GM18861 (cell line): ENCODE data around the gene TTC6.

ENCODE experiments used
- ATAC-seq: cut with Tn5 transposase; IDR thresholded peaks from one replicate; pipeline ENCODE4 v1.9.1; 2021; ENCODE audit not compliant: unreplicated experiment

The TTC6 gene

DNA sequence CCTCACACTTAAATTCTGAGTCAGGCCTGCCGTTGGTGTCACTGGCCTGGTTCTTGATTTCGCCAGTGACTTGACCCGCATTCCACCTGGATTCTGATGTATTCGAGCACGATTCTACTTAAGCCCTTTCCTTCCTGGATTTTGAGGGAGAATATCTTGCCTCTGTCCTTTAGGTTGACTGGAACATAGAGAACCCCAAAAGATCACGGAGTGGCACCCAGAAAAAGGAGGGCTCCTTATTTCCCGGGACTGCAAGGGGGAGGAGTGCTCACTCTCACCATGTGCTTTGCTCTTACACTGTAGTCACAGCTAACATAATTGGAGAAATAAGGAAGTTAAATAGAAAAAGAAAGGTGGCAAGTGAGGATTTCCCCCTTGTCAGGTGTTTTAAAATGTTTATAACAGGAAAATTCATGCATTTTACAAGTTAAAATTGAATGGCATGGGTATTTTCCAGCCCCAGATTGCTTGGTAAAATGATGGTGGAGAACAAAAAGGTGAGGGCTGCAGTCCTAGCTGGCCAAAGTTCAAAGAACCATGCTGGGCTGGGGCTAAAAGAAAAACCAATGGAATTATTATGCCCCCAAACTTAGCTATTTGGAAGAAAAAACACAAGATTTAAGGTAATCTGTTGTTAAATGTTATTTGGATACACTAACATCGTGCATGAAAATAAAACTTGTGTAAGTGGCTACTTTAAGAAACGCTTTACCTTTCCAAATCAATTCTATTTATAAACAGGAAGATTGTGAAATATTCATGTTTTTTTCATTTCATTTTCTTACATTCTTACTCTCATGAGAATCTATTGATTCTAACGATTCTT, 9.2 kb upstream of the TTC6 start:
- no peak for ATAC-seq

DNA sequence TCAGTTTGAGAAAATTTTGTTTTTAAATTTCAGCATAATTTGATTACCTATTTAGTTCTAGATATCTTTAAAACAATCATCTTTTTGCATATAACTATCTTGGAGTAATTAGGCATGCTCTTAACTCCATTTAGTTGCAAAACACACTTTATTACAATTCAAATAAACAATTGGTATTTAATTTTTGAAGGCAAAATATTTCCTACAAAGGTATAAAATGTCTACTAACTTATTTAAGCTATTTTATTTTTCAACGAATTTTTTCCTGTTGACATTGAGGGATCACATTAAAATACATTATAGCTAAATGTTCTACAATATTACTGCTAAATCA, 8.7 kb upstream of the TTC6 start:
- ATAC-seq: no peak

DNA sequence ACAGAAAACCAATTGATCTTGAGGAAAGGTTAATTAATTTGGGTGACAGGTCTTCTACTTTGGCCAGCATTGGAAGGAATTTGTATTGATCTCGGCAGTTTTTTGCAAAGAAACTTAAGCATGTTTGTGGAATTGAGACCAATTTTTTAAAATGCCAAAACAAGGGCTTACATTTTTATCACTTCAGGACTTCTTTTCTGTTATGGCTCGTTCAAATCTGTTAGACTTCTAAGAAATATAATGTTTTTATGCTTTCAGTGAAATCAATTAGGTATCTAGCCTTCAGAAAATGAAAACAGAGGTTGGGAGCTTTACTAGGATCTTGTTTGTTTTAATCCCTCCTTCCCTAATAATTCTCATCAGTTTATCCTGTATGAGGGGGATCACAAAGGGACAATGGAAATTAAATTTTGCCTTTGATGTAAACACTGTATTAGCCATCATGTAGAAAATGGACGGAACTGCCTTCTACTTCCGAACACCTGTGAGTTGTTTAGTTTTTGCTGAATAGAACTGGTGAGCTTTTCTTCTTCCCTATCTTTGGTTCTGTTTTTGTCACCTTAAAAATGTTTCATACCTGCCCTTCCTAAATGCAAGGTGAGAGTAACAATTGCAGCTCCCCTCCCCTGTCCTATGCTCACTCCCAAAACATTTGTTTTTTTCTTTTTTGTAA, 8.2 kb upstream of the TTC6 start:
- ATAC-seq: no peak

DNA sequence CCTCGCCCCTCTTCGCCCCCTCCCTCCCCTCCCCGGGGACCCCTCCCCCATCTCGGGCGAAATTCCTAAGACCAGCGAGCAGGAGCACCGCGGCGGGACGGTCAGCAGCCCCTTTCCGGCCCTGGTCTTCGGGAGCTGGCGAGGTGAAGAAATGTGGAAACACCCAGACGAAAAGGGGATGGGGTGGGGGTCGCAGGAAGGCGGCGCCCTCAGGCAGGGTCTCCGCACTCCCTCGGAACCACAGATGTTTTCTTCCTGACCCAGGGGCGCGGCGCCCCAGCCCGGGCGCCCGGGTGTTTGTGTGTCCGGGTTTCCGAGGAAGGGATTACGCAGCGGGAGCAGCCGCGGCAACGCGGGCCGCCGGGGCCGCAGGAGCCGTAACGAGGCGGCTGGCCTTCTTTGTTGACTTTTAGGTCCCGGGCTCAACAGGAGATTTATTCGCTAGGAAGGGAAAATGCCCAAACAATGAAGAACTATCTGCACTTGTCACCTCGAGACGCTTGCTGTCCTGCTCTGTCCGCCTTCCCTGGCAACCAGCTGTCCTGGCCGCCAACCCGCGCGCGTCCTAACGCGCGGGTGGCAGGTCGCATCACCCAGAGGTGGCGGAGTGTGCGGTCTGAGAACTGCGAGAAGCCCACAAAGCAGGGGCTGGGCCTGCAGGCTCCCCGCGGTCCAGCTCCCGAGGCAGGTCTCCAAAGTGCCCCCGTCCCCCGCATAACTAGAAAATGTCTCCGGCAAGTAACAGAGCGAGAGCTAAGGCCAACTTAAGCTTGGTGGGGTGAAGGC, 7.4 kb upstream of the TTC6 start:
- ATAC-seq: no peak

DNA sequence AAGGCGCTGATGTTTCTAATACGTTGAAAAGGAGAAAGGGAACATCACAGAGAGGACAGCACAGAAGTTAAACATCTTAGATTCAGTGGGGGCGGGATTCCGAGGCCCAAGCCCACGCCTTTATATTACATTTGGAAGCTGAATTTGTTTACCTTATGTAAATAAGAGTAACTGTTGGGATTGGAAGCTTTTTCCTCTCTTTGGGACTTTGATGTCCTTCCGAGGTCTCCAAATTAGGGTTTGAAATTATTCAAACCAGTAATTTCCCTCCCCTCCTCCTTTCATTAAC, 6.8 kb upstream of the TTC6 start:
- no peak for ATAC-seq

DNA sequence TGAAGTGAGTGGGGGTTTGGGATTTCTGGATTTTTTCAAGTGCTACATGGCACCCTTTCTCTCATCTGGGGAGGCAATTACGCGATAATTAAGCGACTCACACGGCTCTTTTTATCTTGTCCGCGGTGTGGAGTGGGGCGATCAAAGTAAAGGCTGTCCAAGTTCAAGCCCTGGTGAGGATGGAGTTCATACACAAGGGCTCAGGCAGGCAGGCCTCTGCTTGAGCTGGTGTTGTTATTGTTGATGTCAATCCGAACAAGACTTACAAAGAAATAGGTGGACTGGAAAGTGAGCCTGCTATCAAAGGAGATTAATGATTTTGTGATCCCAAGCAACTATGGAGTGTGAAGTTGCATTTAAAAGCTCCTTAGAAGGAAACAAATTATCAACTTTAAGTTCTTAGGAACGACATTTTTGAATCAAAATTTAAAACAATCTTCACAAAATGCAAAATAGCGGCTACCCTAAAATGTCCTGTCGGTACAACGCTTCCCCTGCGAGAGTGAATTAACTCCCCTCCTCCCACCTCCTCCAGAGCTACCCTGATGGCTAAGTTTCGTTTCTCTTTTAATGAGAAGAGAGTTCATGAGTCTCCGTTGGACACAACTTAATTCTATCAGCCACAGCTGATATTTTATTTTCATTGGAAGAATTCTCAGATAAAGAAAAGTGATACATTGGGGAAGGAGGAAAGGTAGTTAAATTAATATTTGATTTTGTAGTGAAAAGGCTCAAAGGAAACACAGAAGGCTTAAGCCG, 6.3 kb upstream of the TTC6 start:
- ATAC-seq: no peak

DNA sequence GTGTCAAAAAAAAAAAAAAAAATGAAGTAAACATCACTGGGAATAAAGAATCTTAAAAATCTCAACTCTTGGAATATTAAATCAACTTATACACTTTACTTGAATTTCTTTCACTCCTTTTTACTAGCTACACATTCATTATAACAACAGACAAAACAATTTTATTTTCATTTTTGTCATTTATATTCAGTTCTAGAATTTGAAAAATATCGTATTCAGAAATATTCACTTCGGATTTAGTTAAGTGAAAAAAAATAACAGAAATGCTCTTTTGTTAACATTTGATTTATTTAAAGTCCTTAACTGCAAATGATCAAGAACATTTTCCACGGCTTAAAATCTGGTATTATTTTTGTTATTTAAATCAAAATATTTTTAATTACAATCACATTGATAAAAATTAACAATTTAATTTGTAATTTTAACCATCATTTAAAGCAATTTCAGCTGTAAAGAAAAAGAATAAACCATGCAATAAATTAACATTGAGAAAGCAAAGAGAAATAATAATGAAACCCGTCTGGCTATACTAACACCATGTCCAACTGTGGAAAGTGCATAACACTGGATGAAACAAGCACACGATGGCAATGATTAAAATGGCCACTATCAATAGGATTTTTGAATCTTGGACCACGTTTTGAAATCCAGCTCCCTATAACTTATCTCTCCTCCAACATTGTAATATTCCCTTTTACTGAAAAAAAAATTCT, 5.6 kb upstream of the TTC6 start:
- no peak for ATAC-seq

DNA sequence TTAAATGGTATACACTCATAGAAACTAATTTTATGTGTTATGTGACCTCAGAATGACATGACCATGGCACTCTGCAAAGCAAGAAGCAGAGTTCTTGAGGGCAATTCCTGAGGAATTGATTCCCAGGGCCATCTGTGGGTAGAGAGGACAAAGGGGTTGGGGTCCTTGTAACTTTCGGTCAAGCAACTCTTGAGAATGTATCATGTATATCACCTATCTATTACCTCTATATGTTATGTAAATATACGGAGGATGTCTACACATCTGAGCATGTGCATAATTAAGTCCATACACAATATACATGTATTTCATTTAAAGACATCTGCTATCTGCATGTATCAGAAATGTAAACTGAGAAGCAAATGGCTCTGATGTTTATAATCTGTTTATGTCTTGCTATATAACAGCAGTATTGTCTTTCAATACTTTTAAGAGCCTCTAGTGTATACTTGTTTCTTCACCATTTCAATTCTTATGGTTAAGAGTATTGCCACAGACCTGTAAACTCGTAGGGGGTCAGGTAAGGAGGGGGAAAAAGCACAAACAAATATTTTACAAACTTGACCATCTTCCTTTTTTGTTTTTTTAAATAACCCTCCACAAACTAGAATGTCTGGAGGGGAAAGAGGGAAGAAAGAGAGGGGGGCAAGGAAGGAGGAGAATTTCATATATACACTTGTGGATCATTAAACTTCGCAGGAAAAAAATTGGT, 4.8 kb upstream of the TTC6 start:
- no peak for ATAC-seq

DNA sequence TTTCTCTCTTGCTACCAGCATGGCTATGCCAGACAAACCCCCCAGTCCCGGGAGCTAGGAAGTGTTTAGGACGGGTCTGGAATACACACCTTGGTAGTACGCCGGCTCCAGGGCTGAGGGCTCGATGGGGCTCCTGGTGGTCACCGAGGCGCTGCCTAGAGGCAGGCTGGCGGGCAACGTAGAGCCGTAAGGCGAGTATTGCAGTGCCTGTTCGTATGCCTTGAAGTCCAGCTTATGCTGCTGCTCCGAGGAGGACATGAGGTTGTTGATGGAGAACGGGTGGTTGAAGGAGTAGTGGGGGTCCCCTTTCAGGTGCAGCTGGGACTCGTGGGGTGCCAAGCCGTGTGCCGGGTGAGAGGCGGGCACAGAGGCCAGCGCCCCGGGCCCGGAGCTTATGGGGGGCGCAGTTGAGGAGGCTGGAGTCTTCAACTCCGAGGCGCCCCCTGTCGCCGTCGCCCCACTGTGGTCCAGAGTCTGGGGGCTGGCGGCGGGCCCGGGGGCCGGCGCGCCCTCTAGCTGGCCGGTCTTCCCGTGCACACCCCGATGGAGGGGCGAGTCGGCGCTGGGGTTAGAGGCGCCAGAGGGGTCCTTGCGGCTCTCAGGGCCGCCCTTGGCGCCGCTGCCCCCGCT, 4.0 kb upstream of the TTC6 start:
- ATAC-seq: no peak

DNA sequence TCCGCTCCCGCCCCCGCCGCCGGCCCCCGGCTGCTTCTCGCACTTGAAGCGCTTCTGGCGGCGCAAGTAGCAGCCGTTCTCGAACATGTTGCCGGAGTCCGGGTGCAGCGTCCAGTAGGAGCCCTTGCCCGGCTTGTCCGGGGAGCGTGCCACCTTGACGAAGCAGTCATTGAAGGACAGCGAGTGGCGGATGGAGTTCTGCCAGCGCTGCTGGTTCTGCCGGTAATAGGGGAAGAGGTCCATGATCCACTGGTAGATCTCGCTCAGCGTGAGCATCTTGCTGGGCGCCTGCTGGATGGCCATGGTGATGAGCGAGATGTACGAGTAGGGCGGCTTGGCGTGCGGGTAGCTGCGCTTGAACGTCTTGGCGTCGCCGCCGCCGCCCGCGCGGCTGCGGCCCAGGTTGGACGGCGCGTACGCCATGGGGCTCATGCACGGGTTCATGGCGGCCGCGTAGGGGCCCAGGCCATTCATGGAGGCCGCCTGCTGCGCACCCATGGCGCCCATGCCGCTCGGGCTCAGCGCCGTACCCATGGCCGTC, 3.4 kb upstream of the TTC6 start:
- ATAC-seq: no peak

DNA sequence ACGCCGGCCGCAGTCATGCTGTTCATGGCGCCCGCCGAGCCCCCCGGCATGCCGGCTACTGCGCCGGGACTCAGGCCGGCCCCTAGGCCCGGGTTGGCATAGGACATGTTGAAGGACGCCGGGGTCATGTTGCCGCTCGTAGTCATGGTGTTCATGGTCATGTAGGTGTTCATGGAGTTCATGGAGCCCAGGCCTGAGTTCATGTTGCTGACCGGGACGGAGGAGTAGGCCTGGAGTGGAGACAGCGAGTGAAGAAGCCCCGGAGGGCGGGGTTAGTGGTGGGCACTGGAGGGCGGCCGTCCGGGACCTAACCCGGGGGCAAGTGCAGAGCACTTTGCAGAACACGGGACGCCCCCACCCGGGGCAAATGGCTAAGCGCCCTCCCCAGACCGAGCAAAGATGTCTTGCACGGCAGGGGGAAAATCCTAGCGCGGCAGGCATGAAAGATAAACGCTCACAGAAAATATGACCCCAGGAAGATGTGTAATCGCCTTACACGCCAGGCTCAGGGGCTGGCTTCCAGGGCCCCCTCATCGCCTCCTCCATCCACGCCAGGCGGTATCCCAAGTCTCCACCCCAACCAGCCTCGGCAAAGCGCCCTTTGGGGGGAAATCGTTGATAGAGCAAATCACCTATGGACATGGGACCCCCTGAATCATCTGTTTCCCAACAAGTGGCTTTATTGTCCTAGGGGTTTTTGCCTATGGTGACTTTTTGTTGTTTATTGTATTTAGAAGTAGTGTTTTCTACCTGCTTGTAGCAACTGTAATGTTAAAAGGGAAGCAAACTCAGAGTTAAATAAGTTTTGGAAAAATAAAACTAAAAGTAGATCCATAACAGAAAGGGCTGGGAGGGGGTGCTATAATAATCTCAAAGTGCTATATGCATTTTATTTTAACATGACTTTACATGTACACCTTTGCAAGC, 2.7 kb upstream of the TTC6 start:
- ATAC-seq: no peak

DNA sequence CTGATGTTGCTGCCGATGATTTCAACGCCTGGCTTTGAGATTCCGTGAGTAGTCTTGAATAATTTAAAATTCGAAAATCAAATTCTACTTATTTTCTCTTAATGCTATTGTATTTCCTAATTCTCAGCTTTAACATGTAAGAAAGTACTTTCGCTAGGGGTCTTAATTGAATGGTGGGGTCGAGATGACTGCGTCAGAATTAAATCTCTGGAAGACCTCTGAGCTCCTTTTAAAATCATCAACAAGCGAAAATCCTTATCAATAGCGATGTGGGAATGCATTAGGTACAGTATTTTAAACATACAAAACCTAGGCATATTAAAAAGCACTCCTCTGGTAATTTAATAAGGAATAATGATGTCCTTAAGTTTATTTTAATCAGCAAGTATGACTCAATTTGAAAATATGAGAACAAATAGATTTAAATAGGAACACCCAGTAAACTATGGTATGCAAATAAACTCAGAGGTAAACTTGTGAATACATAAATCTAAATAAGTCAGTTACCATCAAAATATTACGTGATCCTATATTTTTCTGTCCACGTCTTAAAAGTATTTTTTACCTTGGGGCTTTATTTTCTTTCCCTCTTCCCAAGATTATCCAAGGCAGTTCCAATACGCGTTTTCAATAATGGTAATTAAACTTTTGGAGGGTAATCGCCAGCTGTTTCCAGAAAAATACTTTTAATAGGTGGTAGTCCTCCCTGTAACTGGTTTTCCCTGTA, 1.8 kb upstream of the TTC6 start:
- no peak for ATAC-seq

DNA sequence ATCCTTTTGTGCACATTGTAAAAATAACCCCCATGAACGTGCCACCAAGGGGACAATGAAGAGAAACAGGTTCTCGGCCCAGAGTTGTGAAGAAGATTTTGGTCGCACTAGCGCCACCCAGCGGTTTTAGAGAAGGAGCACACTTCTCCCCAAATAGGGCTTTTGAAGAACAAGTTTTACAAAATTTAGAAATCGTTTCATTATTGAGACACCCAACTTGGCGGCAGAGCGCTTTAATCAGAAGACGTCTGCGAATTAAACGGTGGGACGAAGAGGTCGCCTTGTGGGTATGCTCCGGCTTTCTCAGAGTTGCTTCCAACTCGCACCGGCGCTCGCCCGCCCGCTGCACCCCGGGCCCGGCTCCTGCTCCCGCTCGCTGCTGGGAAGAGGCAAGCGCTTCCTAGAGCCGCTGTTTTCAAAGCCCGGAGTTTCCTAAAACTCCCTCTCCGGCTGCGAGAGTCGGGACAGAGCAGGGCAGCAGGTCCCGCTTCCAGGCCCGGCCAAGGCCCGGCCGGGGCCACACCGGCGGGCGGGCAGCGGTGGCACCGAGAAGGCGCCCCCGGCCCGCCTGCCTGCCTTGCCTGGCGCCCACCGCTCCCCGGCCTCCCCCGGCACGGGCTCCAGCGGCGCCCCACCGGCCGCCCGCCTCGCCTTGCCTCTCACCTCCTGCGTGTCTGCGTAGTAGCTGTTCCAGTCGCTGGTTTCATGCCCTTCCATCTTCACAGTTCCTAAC, 1.0 kb upstream of the TTC6 start:
- no peak for ATAC-seq

DNA sequence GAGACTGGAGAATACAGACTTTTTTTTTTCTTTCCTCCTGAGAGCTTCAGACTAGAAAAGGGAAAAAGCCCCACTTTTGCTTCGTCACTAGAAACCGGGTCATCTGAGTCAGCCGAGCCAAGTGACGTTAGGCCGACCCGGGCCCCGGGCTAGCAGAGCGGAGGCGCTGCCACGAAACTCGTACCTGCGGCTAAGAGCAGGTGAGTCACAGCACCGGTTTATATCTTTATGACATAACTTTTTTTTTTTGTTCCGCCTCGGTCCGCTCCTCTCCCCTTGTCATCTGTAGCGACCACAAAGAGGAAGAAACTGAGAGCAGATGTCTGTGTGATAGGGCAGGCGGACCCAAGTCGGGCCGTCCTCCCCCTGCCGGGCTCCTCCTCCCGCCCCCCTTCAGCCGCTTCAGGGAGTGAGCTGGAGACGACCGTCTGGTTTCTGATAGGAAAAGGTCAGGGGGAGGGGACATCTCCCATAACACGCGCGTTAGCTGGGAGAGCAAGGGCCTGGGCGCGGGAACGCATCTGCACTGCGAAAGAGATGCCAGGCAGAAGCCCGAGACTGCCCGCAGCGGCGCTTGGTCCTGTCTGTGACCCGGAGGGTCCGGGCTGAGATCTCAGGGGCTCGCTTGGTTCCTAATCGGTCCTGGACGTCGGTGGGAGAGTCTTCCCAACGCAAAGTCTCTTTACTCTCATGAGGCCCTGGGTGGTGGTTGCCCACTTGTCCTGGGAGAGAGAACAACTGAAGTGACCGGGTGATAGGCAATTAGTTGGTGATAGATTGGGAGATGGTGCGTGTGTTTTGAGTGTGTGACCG, 586 bp downstream of the TTC6 start:
- ATAC-seq: no peak

DNA sequence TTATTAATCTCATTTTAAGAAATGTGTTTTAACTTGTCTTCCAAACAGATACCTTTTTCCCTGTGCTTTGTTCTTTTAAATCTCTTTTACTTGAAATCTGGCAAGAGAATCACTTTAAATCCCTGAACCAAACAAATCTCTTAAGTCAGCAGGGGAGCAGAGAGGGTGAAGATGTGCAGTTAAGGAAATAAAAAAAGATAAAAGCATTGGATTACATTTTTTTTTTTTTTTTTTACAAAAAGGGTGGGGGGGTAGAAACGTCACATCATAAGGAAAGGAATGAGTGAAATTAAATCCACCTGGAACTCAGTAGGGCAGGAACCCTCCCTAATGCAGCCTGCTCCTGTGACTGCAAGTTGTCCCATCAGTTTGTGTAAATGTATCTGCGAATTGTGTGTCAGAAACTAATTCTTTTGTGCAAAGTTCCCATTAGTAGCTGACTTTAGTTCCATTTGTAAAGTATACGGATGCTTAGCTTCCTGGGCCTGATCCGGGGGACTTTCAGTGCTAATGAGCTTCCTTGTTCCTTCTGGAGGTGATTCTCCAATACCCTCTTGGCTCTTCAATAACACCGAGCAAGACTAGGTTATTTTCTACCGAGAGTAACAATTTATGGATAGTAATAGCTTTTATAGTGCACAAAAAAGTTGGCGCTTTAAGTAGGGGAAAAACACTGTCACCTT, 1.5 kb downstream of the TTC6 start:
- no peak for ATAC-seq

DNA sequence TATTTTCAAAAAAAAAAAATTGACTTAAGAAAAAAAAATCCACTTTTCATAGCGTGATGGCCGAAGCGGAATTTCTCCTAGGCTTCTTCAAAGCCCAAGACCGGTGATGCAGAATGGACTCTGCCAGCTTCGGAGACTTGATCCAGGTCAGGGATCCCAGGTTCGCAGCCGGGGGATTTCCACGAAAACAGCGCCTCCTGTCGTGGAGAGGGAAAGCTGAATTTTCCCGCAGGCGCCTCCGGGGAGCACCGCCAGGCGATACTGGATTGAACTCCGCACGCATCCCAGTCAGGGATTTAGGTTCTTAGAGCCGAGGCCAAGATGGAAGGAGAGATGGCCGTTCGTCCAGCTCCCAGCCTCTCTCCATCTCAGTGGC, 2.1 kb downstream of the TTC6 start:
- ATAC-seq: no peak
